HepG2 (cell line): Measurements from ENCODE around the gene PRIM2. TPM values are rescaled to one million over a fixed set of nuclear protein-coding genes. Genes with fewer than 3 reads are reported as not detected.

ENCODE experiments used
- ATAC-seq: fragments of 200-7000 bp; cut with Tn5 transposase; 3 replicates; pipeline ENCODE4 v1.9.1; 2020; ENCODE audit warnings: mild to moderate bottlenecking, moderate library complexity
- BruUV-seq: library from RNA; stranded (reverse); fragments of 400-500 nt; replicated peaks from 2 replicates; lab custom pipeline; 2021; lab: Mats Ljungman, UMichigan
- CTCF ChIA-PET: fragments of 300-600 bp; formaldehyde crosslinking; extraction: SDS; loops from one replicate; lab custom pipeline; 2021; ENCODE audit warnings: low total read pairs, inconsistent platforms, low intra/inter-chr PET ratio; lab: Yijun Ruan, JAX
- POLR2A ChIA-PET: fragments of 350-600 bp; sonication (Branson Sonifier 250); formaldehyde crosslinking; loops from one replicate; lab custom pipeline; 2020; ENCODE audit warnings: antibody characterized with exemption, inconsistent platforms; lab: Yijun Ruan, JAX
- DNase-seq: peaks from one replicate; pipeline ENCODE4 v3.0.0-alpha.2; 2015; ENCODE audit warnings: low spot score
- FAIRE-seq: peaks from 3 replicates; lab custom pipeline; 2011; peaks lifted over from hg19 to GRCh38; lab: Jason Lieb, UNC
- H2AFZ ChIP-seq: one replicate; pipeline ENCODE4 v1.6.1; 2011; ENCODE audit warnings: low read length, inconsistent platforms
- H3K27ac ChIP-seq: fragments of 300-600 bp; 3 replicates; pipeline ENCODE4 v1.8.0; 2011; ENCODE audit warnings: mixed run types, mild to moderate bottlenecking, mixed read lengths, low read length, inconsistent platforms; ENCODE audit not compliant: insufficient read depth; ENCODE audit errors: extremely low read length
- H3K27me3 ChIP-seq, 2 experiments: fragments of 200-600 bp in 1 of 2; 2 replicates in 1 of 2; 3 replicates in 1 of 2; pipeline versions ENCODE4 v1.6.0 to v1.8.0; 2011; ENCODE audit warnings: low read length in 2 of 2, mild to moderate bottlenecking in 2 of 2, moderate library complexity in 2 of 2, inconsistent platforms in 1 of 2; ENCODE audit not compliant: insufficient read depth in 2 of 2, control insufficient read depth in 1 of 2
- H3K36me3 ChIP-seq, 2 experiments: fragments of 200-600 bp in 1 of 2; replicated peaks in 1 of 2; 2 replicates in 1 of 2; 3 replicates in 1 of 2; pipeline versions ENCODE4 v1.5.1 to v1.8.0; 2011; ENCODE audit warnings: low read length in 2 of 2, inconsistent platforms in 1 of 2; ENCODE audit not compliant: insufficient read depth in 2 of 2, control insufficient read depth in 1 of 2
- H3K4me1 ChIP-seq: 2 replicates; pipeline ENCODE4 v1.5.1; 2012; ENCODE audit warnings: low read length, inconsistent platforms; ENCODE audit not compliant: insufficient read depth
- H3K4me2 ChIP-seq: 2 replicates; pipeline ENCODE4 v1.6.0; 2011; ENCODE audit warnings: low read depth, low read length, inconsistent platforms
- H3K4me3 ChIP-seq, 3 experiments: fragments of 200-600 bp in 1 of 3; sonication (generic), shearing (Covaris generic) in 1 of 3; replicated peaks in 1 of 3; 2 replicates each; pipeline ENCODE4 v1.5.1; 2011 to 2016; ENCODE audit warnings: low read length in 3 of 3, inconsistent platforms in 2 of 3, low read depth in 2 of 3, mild to moderate bottlenecking in 2 of 3, control low read depth in 1 of 3, mixed read lengths in 1 of 3; ENCODE audit not compliant: insufficient read depth in 1 of 3
- H3K79me2 ChIP-seq: one replicate; pipeline ENCODE4 v1.6.1; 2011; ENCODE audit warnings: low read length, inconsistent platforms; ENCODE audit not compliant: insufficient read depth
- H3K9ac ChIP-seq: 2 replicates; pipeline ENCODE4 v1.6.0; 2011; ENCODE audit warnings: mild to moderate bottlenecking, low read depth, low read length, inconsistent platforms; ENCODE audit not compliant: insufficient read depth
- H3K9me3 ChIP-seq: 2 replicates; pipeline ENCODE4 v1.5.1; 2012; ENCODE audit warnings: mild to moderate bottlenecking, low read length
- H4K20me1 ChIP-seq: 2 replicates; pipeline ENCODE4 v1.6.0; 2011; ENCODE audit warnings: inconsistent platforms, mild to moderate bottlenecking, low read length, moderate library complexity; ENCODE audit not compliant: insufficient read depth
- ADNP ChIP-seq: sonication (generic); formaldehyde crosslinking; IDR thresholded peaks from 2 replicates; pipeline ENCODE4 v1.4.0; 2020; ENCODE audit warnings: missing genetic modification reagents
- ARNTL ChIP-seq: sonication (generic); formaldehyde crosslinking; IDR thresholded peaks from 2 replicates; pipeline ENCODE4 v1.4.0; 2020; ENCODE audit warnings: mild to moderate bottlenecking, missing genetic modification reagents
- CREBL2 ChIP-seq: sonication (generic); formaldehyde crosslinking; IDR thresholded peaks from 2 replicates; pipeline ENCODE4 v1.8.1; 2023; ENCODE audit warnings: missing genetic modification reagents, mild to moderate bottlenecking, borderline replicate concordance
- FOXP1 ChIP-seq, 2 experiments: fragments of 450-650 bp in 1 of 2; IDR thresholded peaks; 2 replicates each; pipeline ENCODE4 v1.6.1; 2017 to 2018; ENCODE audit warnings: antibody characterized with exemption in 1 of 2
- ISL2 ChIP-seq: sonication (generic); formaldehyde crosslinking; IDR thresholded peaks from 2 replicates; pipeline ENCODE4 v1.5.0; 2020; ENCODE audit warnings: missing genetic modification reagents
- MEF2D ChIP-seq: sonication (generic); formaldehyde crosslinking; IDR thresholded peaks from 2 replicates; pipeline ENCODE4 v1.5.1; 2020; ENCODE audit warnings: mild to moderate bottlenecking, missing genetic modification reagents
- SKI ChIP-seq: fragments of 450-650 bp; IDR thresholded peaks from one replicate; pipeline ENCODE4 v1.6.1; 2018; ENCODE audit warnings: mild to moderate bottlenecking; ENCODE audit not compliant: partially characterized antibody
- SNAPC2 ChIP-seq: sonication (generic); formaldehyde crosslinking; IDR thresholded peaks from 2 replicates; pipeline ENCODE4 v1.8.1; 2022; ENCODE audit warnings: mild to moderate bottlenecking, missing genetic modification reagents
- U2AF1 ChIP-seq: fragments of 200-400 bp; formaldehyde crosslinking; optimal IDR thresholded peaks from 2 replicates; pipeline ENCODE3; 2017; ENCODE audit warnings: mild to moderate bottlenecking, low read depth, low read length
- XRCC5 ChIP-seq: fragments of 200-400 bp; formaldehyde crosslinking; optimal IDR thresholded peaks from 2 replicates; pipeline ENCODE3; 2017; ENCODE audit warnings: mild to moderate bottlenecking, low read length
- ZNF337 ChIP-seq: sonication (generic); formaldehyde crosslinking; IDR thresholded peaks from 2 replicates; pipeline ENCODE4 v1.5.1; 2020; ENCODE audit warnings: missing genetic modification reagents, low read depth, mild to moderate bottlenecking, borderline replicate concordance
- ZNF672 ChIP-seq: sonication (generic); formaldehyde crosslinking; IDR thresholded peaks from 2 replicates; pipeline ENCODE4 v1.8.1; 2022; ENCODE audit warnings: missing genetic modification reagents
- ZNF816 ChIP-seq: sonication (generic); formaldehyde crosslinking; IDR thresholded peaks from 2 replicates; pipeline ENCODE4 v1.8.0; 2022; ENCODE audit warnings: missing genetic modification reagents, mild to moderate bottlenecking, borderline replicate concordance
- ZNF879 ChIP-seq: sonication (generic); formaldehyde crosslinking; IDR thresholded peaks from 2 replicates; pipeline ENCODE4 v1.8.1; 2023; ENCODE audit warnings: missing genetic modification reagents
- WGBS: methylation state at CpG from one replicate; pipeline ENCODE4 v1.1.6; 2017; ENCODE audit warnings: low lambda C conversion rate; 5-methylcytosine and 5-hydroxymethylcytosine counted together
- in situ Hi-C: cut with HindIII; loops from 2 replicates; pipeline ENCODE4 v1.10.0; 2017; ENCODE audit warnings: low pct_unique_long_range_greater_than_20kb; ENCODE audit not compliant: extremely low pct_ligation_motif_present
- intact Hi-C: fragments of 100-400 bp; cut with micrococcal nuclease; formaldehyde crosslinking; loops from one replicate; pipeline ENCODE4 v1.10.0; 2022; ENCODE audit not compliant: unreplicated experiment
- polyA plus RNA-seq, 8 experiments: library from polyadenylated mRNA; depleted of rRNA in 3 of 8; stranded (reverse) in 7 of 8; unstranded in 1 of 8; fragments of >200 nt; fragmentation: Illumina TruSeq in 4 of 8; extraction: Trizol in 4 of 8; gene quantifications; 2 replicates each; pipeline versions ENCODE4 v1.2.1 to v1.2.3, GENCODE V29; 2011 to 2016; ENCODE audit warnings: low read depth in 4 of 8, missing spikeins in 1 of 8, mixed read lengths in 1 of 8; ENCODE audit not compliant: insufficient read depth in 1 of 8
- total RNA-seq, 5 experiments: library from RNA; depleted of rRNA; stranded (reverse); fragments of >200 nt; fragmentation: Illumina TruSeq; extraction: Trizol; gene quantifications; 2 replicates each; pipeline ENCODE4 v1.2.3, GENCODE V29; 2016; ENCODE audit warnings: low read depth in 1 of 5
- TF ChIP-seq, protein P1 (sequence below): sonication (generic); formaldehyde crosslinking; conservative IDR thresholded peaks from 2 replicates; pipeline ENCODE4 v1.8.0; 2022; ENCODE audit warnings: low read depth, missing genetic modification reagents
- TF ChIP-seq, protein P2 (sequence below): IDR thresholded peaks from 2 replicates; pipeline ENCODE4 v1.6.1; 2016

The PRIM2 gene
- total and polyA plus RNA-seq, 2 of the 13 experiments (the other 11 are each of a cell fraction or from before 2014, with no cell fraction given), result 8.0 to 52.7 TPM

DNA sequence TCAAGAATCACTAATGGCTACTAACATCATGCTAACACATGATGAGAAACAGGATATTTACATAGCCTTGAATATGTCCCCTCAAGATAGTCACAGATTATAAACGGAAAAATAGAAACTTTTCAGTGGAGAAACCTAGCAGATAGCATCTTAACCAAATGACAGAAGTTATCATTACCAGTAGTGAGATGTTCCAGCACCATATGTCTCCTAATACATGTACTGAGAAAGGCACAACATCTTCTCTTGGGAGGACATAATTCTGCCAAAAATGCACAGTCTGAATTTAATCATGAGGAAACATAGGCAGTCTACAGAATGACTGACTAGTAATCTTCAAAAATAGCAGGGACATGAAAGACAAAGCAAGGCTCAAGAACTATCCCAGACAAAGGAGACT, 19.9 kb upstream of the PRIM2 start:
- ChIA-PET CTCF (no interaction called here), POLR2A (no interaction called here)
- FAIRE-seq (no peak), ATAC-seq (no peak), DNase-seq (no peak)
- WGBS, result 0% methylated on average over 1 of the region's 1 CpG
- no TSS peak for BruUV-seq
- in situ Hi-C loops (no loop called here), intact Hi-C loops (no loop called here)
- H2AFZ ChIP-seq, result no peak overlapping the region
- H3K4me2 ChIP-seq, result no peak overlapping the region
- H4K20me1 ChIP-seq, result no peaks in the 10 kb centered on the region
- H3K4me3 ChIP-seq, result no peak overlapping the region
- peaks cover 1 to 8% of the 10 kb centered on the region in 2 experiments; a peak in 2 of 5 replicates for H3K27me3 ChIP-seq
- no peaks in the 10 kb centered on the region for H3K36me3 ChIP-seq
- no peaks in the 10 kb centered on the region for H3K4me1 ChIP-seq
- TF ChIP-seq ADNP (CRISPR knock-in tag), result no peak
- no peak for TF ChIP-seq SKI
- TF ChIP-seq ZNF879 (CRISPR knock-in tag), result no peak
- TF ChIP-seq, protein P1, sequence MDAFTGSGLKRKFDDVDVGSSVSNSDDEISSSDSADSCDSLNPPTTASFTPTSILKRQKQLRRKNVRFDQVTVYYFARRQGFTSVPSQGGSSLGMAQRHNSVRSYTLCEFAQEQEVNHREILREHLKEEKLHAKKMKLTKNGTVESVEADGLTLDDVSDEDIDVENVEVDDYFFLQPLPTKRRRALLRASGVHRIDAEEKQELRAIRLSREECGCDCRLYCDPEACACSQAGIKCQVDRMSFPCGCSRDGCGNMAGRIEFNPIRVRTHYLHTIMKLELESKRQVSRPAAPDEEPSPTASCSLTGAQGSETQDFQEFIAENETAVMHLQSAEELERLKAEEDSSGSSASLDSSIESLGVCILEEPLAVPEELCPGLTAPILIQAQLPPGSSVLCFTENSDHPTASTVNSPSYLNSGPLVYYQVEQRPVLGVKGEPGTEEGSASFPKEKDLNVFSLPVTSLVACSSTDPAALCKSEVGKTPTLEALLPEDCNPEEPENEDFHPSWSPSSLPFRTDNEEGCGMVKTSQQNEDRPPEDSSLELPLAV (CRISPR knock-in tag), result no peak
- no peak for TF ChIP-seq SNAPC2 (CRISPR knock-in tag)
- TF ChIP-seq ZNF816 (CRISPR knock-in tag), result no peak
- TF ChIP-seq ARNTL, result no peak
- TF ChIP-seq MEF2D (CRISPR knock-in tag), result no peak
- TF ChIP-seq ZNF672, result no peak
- no peak for TF ChIP-seq ZNF337 (CRISPR knock-in tag)
- TF ChIP-seq, protein P2, sequence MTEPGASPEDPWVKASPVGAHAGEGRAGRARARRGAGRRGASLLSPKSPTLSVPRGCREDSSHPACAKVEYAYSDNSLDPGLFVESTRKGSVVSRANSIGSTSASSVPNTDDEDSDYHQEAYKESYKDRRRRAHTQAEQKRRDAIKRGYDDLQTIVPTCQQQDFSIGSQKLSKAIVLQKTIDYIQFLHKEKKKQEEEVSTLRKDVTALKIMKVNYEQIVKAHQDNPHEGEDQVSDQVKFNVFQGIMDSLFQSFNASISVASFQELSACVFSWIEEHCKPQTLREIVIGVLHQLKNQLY (CRISPR knock-in tag), result no peak
- no peak for TF ChIP-seq ISL2 (CRISPR knock-in tag)
- no peak for TF ChIP-seq CREBL2 (CRISPR knock-in tag)
- no peak for TF ChIP-seq U2AF1
- no peak for TF ChIP-seq XRCC5
- TF ChIP-seq FOXP1 (IDR thresholded peaks at IDR 0.05), result no peak
- TF ChIP-seq FOXP1 (CRISPR knock-in tag; IDR thresholded peaks at IDR 0.05), result no peak
- no peak overlapping the region for H3K27ac ChIP-seq
- H3K9ac ChIP-seq, result no peak overlapping the region
- H3K9me3 ChIP-seq, result no peaks in the 10 kb centered on the region
- no peaks in the 10 kb centered on the region for H3K79me2 ChIP-seq
